ENCODE results near the gene ESPL1. TPM values are rescaled to one million over a fixed set of nuclear protein-coding genes. Genes with fewer than 3 reads are reported as not detected.

Gene ESPL1
- total RNA-seq, result 0.35 TPM
- long read RNA-seq, partial matches to known transcripts, result 1 of 3 reads
- long read RNA-seq, other reads (novel, unspliced or antisense), result 2 of 3 reads

GRCh38 chr12:53267999-53268629 lies at the start of gene ESPL1:
Gene ESPL1 (plus strand): TSS chr12:53268299. CDS start chr12:53268767, 468 bp downstream.
- peak; percentile 85 for DNase-seq
- TF ChIP-seq, protein P1, sequence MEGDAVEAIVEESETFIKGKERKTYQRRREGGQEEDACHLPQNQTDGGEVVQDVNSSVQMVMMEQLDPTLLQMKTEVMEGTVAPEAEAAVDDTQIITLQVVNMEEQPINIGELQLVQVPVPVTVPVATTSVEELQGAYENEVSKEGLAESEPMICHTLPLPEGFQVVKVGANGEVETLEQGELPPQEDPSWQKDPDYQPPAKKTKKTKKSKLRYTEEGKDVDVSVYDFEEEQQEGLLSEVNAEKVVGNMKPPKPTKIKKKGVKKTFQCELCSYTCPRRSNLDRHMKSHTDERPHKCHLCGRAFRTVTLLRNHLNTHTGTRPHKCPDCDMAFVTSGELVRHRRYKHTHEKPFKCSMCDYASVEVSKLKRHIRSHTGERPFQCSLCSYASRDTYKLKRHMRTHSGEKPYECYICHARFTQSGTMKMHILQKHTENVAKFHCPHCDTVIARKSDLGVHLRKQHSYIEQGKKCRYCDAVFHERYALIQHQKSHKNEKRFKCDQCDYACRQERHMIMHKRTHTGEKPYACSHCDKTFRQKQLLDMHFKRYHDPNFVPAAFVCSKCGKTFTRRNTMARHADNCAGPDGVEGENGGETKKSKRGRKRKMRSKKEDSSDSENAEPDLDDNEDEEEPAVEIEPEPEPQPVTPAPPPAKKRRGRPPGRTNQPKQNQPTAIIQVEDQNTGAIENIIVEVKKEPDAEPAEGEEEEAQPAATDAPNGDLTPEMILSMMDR (IDR thresholded peaks at IDR 0.05), result peak; percentile 43

GRCh38 chr12:53218551-53219291 lies 49.4 kb upstream of the ESPL1 start:
- Histone ChIP-seq H3K27me3 (no peaks in the 10 kb centered on the region), H3K4me3 (peak overlapping the region; percentile 79), H3K36me3 (peaks cover 16% of the 10 kb centered on the region), H3K9me3 (no peaks in the 10 kb centered on the region), H3K27ac (peak overlapping the region; percentile 99), H3K4me1 (peaks cover 70% of the 10 kb centered on the region)
- ATAC-seq (no peak), DNase-seq (no peak)
- intact Hi-C loops (cut with DNase I), result loop anchor here (10.0 kb wide), 1 partner anchor 66 kb away; no protein-coding TSS in a partner anchor
- TF ChIP-seq, protein P1 (IDR thresholded peaks at IDR 0.05), result no peak

More at GRCh38 chr12:53267999-53268629, at the start of gene ESPL1:
- Histone ChIP-seq H3K4me3 (peak within 1 kb of the TSS; percentile 65), H3K9me3 (no peaks in the 10 kb centered on the region), H3K27me3 (no peaks in the 10 kb centered on the region), H3K4me1 (peaks cover 3% of the 10 kb centered on the region), H3K36me3 (no peaks in the 10 kb centered on the region), H3K27ac (no peak within 1 kb of the TSS)
- intact Hi-C loops (cut with DNase I), result no loop called here
- ATAC-seq, result peak; percentile 94

DNA sequence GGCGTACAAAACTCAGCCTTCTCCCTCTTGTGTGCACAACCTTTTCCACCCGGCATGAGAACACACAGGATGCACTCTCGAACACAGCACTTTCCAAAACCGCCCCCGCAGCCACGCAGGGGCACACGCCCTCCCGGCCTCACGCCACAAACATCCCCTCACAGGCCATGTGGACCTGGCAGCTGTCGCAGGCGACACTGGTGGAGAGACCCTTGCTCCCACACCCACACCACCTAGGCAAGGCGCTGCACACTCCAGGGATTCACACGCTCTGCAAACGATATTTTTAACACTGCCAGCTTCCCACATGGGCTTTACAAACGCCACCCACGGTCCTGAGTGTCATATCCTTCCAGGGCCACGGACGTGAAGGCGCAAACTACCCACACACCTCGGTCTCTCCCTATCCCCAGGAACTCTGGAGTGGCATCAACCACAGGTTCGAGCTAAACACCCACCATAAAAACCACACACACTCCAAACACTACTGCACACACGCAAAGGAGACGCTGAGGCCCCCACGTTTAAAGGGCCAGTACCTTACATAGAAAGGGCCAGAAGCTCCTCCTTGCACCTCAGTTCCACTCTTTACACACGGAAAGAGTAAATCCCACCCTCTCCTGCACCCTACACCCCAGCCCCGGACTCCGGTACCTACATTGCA lies 48.7 kb upstream of the ESPL1 start:
- peak; percentile 76 for DNase-seq
- ATAC-seq, result no peak
- peaks cover 70% of the 10 kb centered on the region for H3K4me1 ChIP-seq

GRCh38 chr12:53219956-53220693 lies 48.0 kb upstream of the ESPL1 start:
- DNase-seq (peak; percentile 84), ATAC-seq (peak; percentile 3)
- no peaks in the 10 kb centered on the region for H3K9me3 ChIP-seq
- H3K4me3 ChIP-seq, result peak overlapping the region; percentile 79
- H3K4me1 ChIP-seq, result peaks cover 71% of the 10 kb centered on the region
- intact Hi-C loops (cut with DNase I), result loop anchor here (10.0 kb wide), 1 partner anchor 65 kb away; no protein-coding TSS in a partner anchor
- H3K27ac ChIP-seq, result peak overlapping the region; percentile 99
- TF ChIP-seq, protein P1 (IDR thresholded peaks at IDR 0.05), result no peak
- no peaks in the 10 kb centered on the region for H3K27me3 ChIP-seq
- peaks cover 2% of the 10 kb centered on the region for H3K36me3 ChIP-seq

More for the DNA sequence above, 48.7 kb upstream of the ESPL1 start:
- Histone ChIP-seq H3K27ac (peak overlapping the region; percentile 99), H3K4me3 (peak overlapping the region; percentile 79), H3K27me3 (no peaks in the 10 kb centered on the region), H3K36me3 (peaks cover 9% of the 10 kb centered on the region), H3K9me3 (no peaks in the 10 kb centered on the region)
- intact Hi-C loops (cut with DNase I), result loop anchor here (10.0 kb wide), 1 partner anchor 65 kb away; no protein-coding TSS in a partner anchor
- TF ChIP-seq, protein P1 (IDR thresholded peaks at IDR 0.05), result no peak

- intact Hi-C loops (cut with DNase I), result no loop called here
Measured at GRCh38 chr12:53220694-53221202, 47.4 kb upstream of the ESPL1 start.

More at GRCh38 chr12:53220694-53221202, 47.4 kb upstream of the ESPL1 start:
- TF ChIP-seq, protein P1 (IDR thresholded peaks at IDR 0.05), result no peak
- Histone ChIP-seq H3K27ac (peak overlapping the region; percentile 99), H3K9me3 (no peaks in the 10 kb centered on the region), H3K4me3 (peak overlapping the region; percentile 79), H3K36me3 (no peaks in the 10 kb centered on the region), H3K4me1 (peaks cover 68% of the 10 kb centered on the region), H3K27me3 (no peaks in the 10 kb centered on the region)
- DNase-seq, result peak; percentile 98
- peak; percentile 87 for ATAC-seq

Data from upper lobe of right lung (tissue), 1 donor.